Type B pancreatic cell (in vitro differentiated cells): ENCODE measurements around the gene IRAK4. TPM values are rescaled to one million over a fixed set of nuclear protein-coding genes. Genes with fewer than 3 reads are reported as not detected.

Source experiments
- DNase-seq: peaks from one replicate; pipeline ENCODE4 v3.0.0; 2021; ENCODE audit warnings: mixed read lengths; ENCODE audit not compliant: unreplicated experiment; ENCODE audit errors: extremely low spot score
- H3K27ac Mint-ChIP-seq: 2 replicates; pipeline ENCODE4 v1.8.0; 2021; ENCODE audit warnings: mild to moderate bottlenecking, mixed read lengths
- H3K27me3 Mint-ChIP-seq: 2 replicates; pipeline ENCODE4 v1.8.0; 2021; ENCODE audit warnings: mixed read lengths
- H3K36me3 Mint-ChIP-seq: 2 replicates; pipeline ENCODE4 v1.8.0; 2021; ENCODE audit warnings: mixed read lengths
- H3K4me1 Mint-ChIP-seq: one replicate; pipeline ENCODE4 v1.8.0; 2021; ENCODE audit warnings: mixed read lengths; ENCODE audit not compliant: unreplicated experiment
- H3K4me3 Mint-ChIP-seq: 2 replicates; pipeline ENCODE4 v1.8.0; 2021; ENCODE audit warnings: mild to moderate bottlenecking, mixed read lengths
- H3K9me3 Mint-ChIP-seq: 2 replicates; pipeline ENCODE4 v1.8.0; 2021; ENCODE audit warnings: mixed read lengths
- total RNA-seq: library from RNA; stranded (reverse); gene quantifications from 2 replicates; pipeline ENCODE4 v1.2.1, GENCODE V29; 2021; ENCODE audit warnings: low replicate concordance
- TF ChIP-seq, protein P1 (sequence below): fragments of 200-600 bp; sonication (generic); conservative IDR thresholded peaks from 2 replicates; pipeline ENCODE4 v1.5.0; 2021; ENCODE audit warnings: antibody characterized with exemption, mild to moderate bottlenecking

Gene IRAK4
- total RNA-seq, 1 donor from 2014 or later: 6.3 TPM

DNA sequence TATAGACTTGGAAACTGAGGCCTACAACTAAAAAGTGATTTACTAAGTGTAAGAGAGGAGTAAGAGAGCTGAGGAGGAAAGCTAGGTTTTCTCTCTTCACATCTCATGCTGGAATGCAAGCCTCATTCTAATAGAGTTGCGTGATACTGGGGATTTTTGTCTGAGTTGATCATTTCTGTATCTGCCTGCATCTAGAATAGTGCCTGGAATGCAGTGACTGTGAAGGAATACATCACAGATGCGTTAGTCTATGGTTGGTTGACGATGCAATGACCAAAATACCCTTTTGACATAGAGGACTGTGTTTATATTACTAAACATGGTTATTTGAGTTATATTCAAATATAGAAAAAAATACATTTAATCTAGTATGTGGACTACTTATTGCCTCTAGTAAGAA, 67.9 kb downstream of the IRAK4 start:
- no peaks in the 10 kb centered on the region for H3K36me3 Mint-ChIP-seq
- TF ChIP-seq, protein P1, sequence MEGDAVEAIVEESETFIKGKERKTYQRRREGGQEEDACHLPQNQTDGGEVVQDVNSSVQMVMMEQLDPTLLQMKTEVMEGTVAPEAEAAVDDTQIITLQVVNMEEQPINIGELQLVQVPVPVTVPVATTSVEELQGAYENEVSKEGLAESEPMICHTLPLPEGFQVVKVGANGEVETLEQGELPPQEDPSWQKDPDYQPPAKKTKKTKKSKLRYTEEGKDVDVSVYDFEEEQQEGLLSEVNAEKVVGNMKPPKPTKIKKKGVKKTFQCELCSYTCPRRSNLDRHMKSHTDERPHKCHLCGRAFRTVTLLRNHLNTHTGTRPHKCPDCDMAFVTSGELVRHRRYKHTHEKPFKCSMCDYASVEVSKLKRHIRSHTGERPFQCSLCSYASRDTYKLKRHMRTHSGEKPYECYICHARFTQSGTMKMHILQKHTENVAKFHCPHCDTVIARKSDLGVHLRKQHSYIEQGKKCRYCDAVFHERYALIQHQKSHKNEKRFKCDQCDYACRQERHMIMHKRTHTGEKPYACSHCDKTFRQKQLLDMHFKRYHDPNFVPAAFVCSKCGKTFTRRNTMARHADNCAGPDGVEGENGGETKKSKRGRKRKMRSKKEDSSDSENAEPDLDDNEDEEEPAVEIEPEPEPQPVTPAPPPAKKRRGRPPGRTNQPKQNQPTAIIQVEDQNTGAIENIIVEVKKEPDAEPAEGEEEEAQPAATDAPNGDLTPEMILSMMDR: no peak
- H3K4me1 Mint-ChIP-seq: peaks cover 4% of the 10 kb centered on the region
- no peaks in the 10 kb centered on the region for H3K9me3 Mint-ChIP-seq
- no peak overlapping the region for H3K4me3 Mint-ChIP-seq
- no peak overlapping the region for H3K27ac Mint-ChIP-seq
- DNase-seq: no peak
- H3K27me3 Mint-ChIP-seq: no peaks in the 10 kb centered on the region

DNA sequence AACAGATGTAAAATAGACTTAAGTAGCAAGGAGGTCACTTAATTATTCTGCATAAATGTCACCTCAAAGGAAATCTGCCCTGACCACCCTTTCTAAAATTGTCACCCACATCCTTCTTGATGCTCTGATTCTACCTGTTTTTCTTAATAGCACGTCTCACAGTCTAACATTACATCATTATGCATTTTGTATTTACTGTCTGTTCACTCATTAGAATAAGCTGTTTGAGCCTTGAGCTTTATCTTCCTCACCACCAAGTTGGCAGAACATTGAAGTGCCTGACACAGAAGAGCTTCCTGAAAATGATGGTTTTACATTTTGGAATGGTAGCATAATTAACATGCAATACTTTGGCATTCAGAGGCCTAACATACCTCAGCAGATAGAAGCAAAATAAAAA, 68.3 kb downstream of the IRAK4 start:
- H3K36me3 Mint-ChIP-seq: no peaks in the 10 kb centered on the region
- H3K4me3 Mint-ChIP-seq: no peak overlapping the region
- H3K27ac Mint-ChIP-seq: no peak overlapping the region
- TF ChIP-seq, protein P1: no peak
- no peaks in the 10 kb centered on the region for H3K9me3 Mint-ChIP-seq
- DNase-seq: no peak
- peaks cover 4% of the 10 kb centered on the region for H3K4me1 Mint-ChIP-seq
- H3K27me3 Mint-ChIP-seq: no peaks in the 10 kb centered on the region

DNA sequence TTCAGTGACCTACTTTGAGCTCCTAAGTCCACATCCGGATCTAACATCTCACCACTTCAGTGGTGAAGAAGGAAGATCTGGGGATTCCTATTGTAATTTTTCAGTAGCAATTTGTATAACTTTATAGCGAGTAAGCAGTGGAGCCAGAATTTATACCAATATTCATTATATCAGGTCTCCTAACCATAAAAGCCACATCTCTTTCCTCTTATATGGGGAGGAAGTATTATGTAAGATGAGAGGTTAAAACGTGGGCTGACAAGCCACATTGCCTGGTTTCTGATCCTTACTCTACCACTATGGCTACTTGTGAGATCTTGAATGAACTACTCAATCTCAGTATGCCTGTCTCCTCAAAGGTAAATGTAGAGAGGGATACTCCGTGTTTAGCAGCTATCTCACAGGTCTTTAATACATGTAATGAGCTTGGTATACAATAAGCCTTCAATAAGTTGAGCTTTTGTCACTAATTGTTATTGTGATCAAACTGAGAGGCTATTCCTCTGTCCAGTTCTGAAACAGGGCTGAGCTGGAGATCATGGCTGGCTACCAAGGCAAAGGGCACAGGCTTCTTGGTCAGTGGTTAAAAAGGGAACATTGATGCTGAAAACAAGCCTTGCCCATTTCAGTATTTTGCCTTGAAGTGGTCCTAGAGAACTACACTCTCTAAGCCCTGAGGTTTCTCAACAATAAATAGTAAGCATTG, 73.9 kb downstream of the IRAK4 start:
- H3K36me3 Mint-ChIP-seq: no peaks in the 10 kb centered on the region
- no peak for DNase-seq
- no peaks in the 10 kb centered on the region for H3K9me3 Mint-ChIP-seq
- no peak overlapping the region for H3K27ac Mint-ChIP-seq
- H3K4me3 Mint-ChIP-seq: no peak overlapping the region
- H3K4me1 Mint-ChIP-seq: peaks cover 11% of the 10 kb centered on the region
- no peaks in the 10 kb centered on the region for H3K27me3 Mint-ChIP-seq
- TF ChIP-seq, protein P1: no peak

DNA sequence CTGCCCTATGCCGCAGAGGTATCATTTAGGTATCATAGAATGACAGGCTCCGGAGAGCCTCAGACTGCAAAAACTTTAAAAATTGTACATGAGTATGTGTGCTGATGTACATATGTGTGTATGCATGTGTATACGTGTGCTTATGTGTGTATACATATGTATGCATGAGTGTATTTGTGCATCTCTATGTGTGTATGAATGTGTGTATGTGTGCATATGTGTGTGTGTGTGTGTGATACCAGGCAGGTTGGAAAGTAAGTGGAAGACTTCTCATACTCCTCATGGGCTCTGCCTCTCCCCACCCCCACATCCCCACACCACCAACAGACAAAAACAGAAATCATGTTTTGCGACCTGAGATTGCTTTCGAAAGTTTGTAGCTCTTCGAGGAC, 76.5 kb downstream of the IRAK4 start:
- H3K9me3 Mint-ChIP-seq: no peaks in the 10 kb centered on the region
- H3K36me3 Mint-ChIP-seq: peaks cover 7% of the 10 kb centered on the region
- H3K27me3 Mint-ChIP-seq: no peaks in the 10 kb centered on the region
- H3K27ac Mint-ChIP-seq: peak overlapping the region; percentile 89
- TF ChIP-seq, protein P1: no peak
- peak overlapping the region; percentile 93 for H3K4me3 Mint-ChIP-seq
- DNase-seq: no peak
- H3K4me1 Mint-ChIP-seq: peaks cover 6% of the 10 kb centered on the region

DNA sequence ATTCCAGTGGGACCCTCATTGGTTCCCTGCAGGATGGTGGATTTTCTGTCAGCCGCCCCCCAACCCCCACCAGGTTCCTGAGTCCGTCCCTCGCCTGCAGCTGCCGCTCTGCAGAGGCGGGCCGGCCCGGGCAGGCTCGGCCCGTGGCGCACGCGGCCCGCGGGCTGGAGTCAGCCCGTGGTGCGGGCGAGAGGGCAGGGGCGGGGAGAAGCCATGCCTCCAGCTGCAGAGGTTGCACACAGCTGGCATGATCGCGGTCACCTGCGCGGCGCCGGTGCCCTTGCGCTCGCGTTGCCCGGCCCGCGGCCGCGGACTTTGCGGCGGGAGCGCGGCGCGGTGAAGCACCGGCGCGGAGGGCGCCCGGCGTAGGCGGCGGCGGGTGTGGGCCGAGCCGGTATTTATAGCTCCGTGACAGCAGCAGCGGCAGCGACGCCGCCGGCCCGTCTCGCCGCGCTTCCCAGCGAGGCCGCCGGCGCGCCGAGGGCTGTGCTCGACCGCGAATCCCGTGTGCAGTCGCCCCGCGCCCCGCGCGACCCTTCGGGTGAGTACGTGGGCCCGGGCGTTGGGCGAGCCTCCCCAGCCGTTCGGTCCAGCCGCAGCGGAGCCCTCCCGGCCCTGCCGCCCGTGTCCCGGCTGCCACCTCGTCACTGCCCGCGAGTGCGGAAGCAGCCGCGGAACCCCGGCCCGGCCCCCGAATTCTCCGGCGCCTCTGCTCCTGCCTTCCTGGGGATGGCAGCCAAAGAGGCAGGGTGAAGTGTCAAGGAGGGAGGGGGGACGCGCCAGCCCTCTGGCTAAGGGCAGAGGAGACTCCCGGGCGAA, 77.1 kb downstream of the IRAK4 start, which contains the start of gene TMEM117:
Gene TMEM117, plus strand, starts transcription at position 426 of the 819 bp plus-strand sequence.
- H3K4me1 Mint-ChIP-seq: peaks cover 6% of the 10 kb centered on the region
- DNase-seq: peak; percentile 77
- peak within 1 kb of the TSS; percentile 93 for H3K4me3 Mint-ChIP-seq
- H3K27me3 Mint-ChIP-seq: no peaks in the 10 kb centered on the region
- peak within 1 kb of the TSS; percentile 89 for H3K27ac Mint-ChIP-seq
- TF ChIP-seq, protein P1: no peak
- H3K36me3 Mint-ChIP-seq: peaks cover 7% of the 10 kb centered on the region
- H3K9me3 Mint-ChIP-seq: no peaks in the 10 kb centered on the region
